22Rv1 (cell line): ENCODE data around the gene WFIKKN1.

Source experiments
- H3K27ac ChIP-seq: fragments of 450-650 bp; 2 replicates; pipeline ENCODE4 v1.5.1; 2017
- CTCF ChIP-seq: fragments of 450-650 bp; IDR thresholded peaks from 2 replicates; pipeline ENCODE4 v1.5.1; 2017; ENCODE audit warnings: mild to moderate bottlenecking
- ZFX ChIP-seq: fragments of 450-650 bp; IDR thresholded peaks from 2 replicates; pipeline ENCODE4 v1.6.1; 2017; ENCODE audit warnings: antibody characterized with exemption, borderline replicate concordance

The WFIKKN1 gene

GRCh38 chr16:625977-626765 lies 4.6 kb upstream of the WFIKKN1 start:
- no peak for TF ChIP-seq CTCF
- no peak for TF ChIP-seq ZFX
- H3K27ac ChIP-seq, result no peak overlapping the region

GRCh38 chr16:626787-627453 lies 3.9 kb upstream of the WFIKKN1 start:
- no peak overlapping the region for H3K27ac ChIP-seq
- TF ChIP-seq CTCF (no peak), ZFX (no peak)

GRCh38 chr16:627454-628239 lies 3.1 kb upstream of the WFIKKN1 start:
- H3K27ac ChIP-seq, result no peak overlapping the region
- no peak for TF ChIP-seq CTCF
- no peak for TF ChIP-seq ZFX

GRCh38 chr16:628321-629061 lies 2.3 kb upstream of the WFIKKN1 start:
- TF ChIP-seq CTCF (no peak), ZFX (no peak)
- peak overlapping the region; percentile 20; the same call in 1 of the 2 replicates for H3K27ac ChIP-seq

GRCh38 chr16:629185-629832 lies 1.5 kb upstream of the WFIKKN1 start:
- no peak for TF ChIP-seq CTCF
- TF ChIP-seq ZFX, result no peak
- peak overlapping the region; percentile 20; the same call in 1 of the 2 replicates for H3K27ac ChIP-seq

GRCh38 chr16:629833-630248 lies 944 bp upstream of the WFIKKN1 start:
- peak overlapping the region; percentile 22; the same call in 1 of the 2 replicates for H3K27ac ChIP-seq
- no peak for TF ChIP-seq CTCF
- no peak for TF ChIP-seq ZFX
